GM18511 (cell line): ENCODE measurements around the gene EZH1.

Experiments used
- ATAC-seq: cut with Tn5 transposase; IDR thresholded peaks from one replicate; pipeline ENCODE4 v1.9.1; 2021; ENCODE audit warnings: mild to moderate bottlenecking, moderate library complexity; ENCODE audit not compliant: unreplicated experiment

EZH1 gene

GRCh38 chr17:42725143-42725542, 19.7 kb downstream of the EZH1 start:
- no peak for ATAC-seq

GRCh38 chr17:42723636-42724035, 21.2 kb downstream of the EZH1 start:
- no peak for ATAC-seq

- ATAC-seq = no peak
These were observed 23.8 kb downstream of the EZH1 start for GRCh38 chr17:42720996-42721583.

GRCh38 chr17:42709561-42709960, 35.3 kb downstream of the EZH1 start:
- ATAC-seq = no peak

GRCh38 chr17:42708588-42708987, 36.3 kb downstream of the EZH1 start:
- ATAC-seq = no peak

GRCh38 chr17:42706732-42707131, 38.1 kb downstream of the EZH1 start:
- ATAC-seq = no peak

GRCh38 chr17:42704837-42705494, 39.9 kb downstream of the EZH1 start:
- peak; percentile 82 for ATAC-seq

- ATAC-seq = peak; percentile 32
These were observed 40.4 kb downstream of the EZH1 start for GRCh38 chr17:42704490-42704836.

- no peak for ATAC-seq
These were observed 42.4 kb downstream of the EZH1 start for GRCh38 chr17:42702446-42702845.

GRCh38 chr17:42700586-42701289, 44.1 kb downstream of the EZH1 start:
- ATAC-seq = no peak

GRCh38 chr17:42699415-42699740, 45.5 kb downstream of the EZH1 start:
- ATAC-seq = no peak

GRCh38 chr17:42698736-42699414, 46.0 kb downstream of the EZH1 start:
- no peak for ATAC-seq

- no peak for ATAC-seq
These were observed 47.6 kb downstream of the EZH1 start for GRCh38 chr17:42697108-42697811.

- no peak for ATAC-seq
These were observed 49.3 kb downstream of the EZH1 start for GRCh38 chr17:42695500-42695899.

GRCh38 chr17:42694524-42694923, 50.3 kb downstream of the EZH1 start:
- no peak for ATAC-seq

- ATAC-seq = no peak
These were observed 52.4 kb downstream of the EZH1 start for GRCh38 chr17:42692489-42692888.

- no peak for ATAC-seq
These were observed 53.8 kb downstream of the EZH1 start for GRCh38 chr17:42691021-42691545.

GRCh38 chr17:42690596-42690995, 54.2 kb downstream of the EZH1 start:
- ATAC-seq = no peak

GRCh38 chr17:42687707-42688320, 57.0 kb downstream of the EZH1 start:
- no peak for ATAC-seq

- ATAC-seq = no peak
These were observed 58.2 kb downstream of the EZH1 start for GRCh38 chr17:42686520-42687128.
